HG03135 (cell line): ENCODE measurements around the gene HOXC6.

Experiments
- ATAC-seq: cut with Tn5 transposase; IDR thresholded peaks from one replicate; pipeline ENCODE4 v1.9.1; 2021; ENCODE audit warnings: mild to moderate bottlenecking, moderate library complexity; ENCODE audit not compliant: unreplicated experiment

HOXC6 gene

GRCh38 chr12:54025499-54026405 lies 2.5 kb upstream of the HOXC6 start:
- no peak for ATAC-seq

- no peak for ATAC-seq
Measured at GRCh38 chr12:54026640-54027441, 1.4 kb upstream of the HOXC6 start.

- no peak for ATAC-seq
Measured at GRCh38 chr12:54027442-54027786, 826 bp upstream of the HOXC6 start.

- ATAC-seq, result no peak
Measured at GRCh38 chr12:54029529-54030441, 1.5 kb downstream of the HOXC6 start.

- no peak for ATAC-seq
Measured at GRCh38 chr12:54030442-54030801, 2.2 kb downstream of the HOXC6 start.

- no peak for ATAC-seq
Measured at GRCh38 chr12:54030889-54031471, 2.7 kb downstream of the HOXC6 start.

GRCh38 chr12:54031480-54031879 lies 3.2 kb downstream of the HOXC6 start:
- no peak for ATAC-seq

- no peak for ATAC-seq
Measured at GRCh38 chr12:54032086-54032619, 3.9 kb downstream of the HOXC6 start.

- no peak for ATAC-seq
Measured at GRCh38 chr12:54032627-54033100, 4.4 kb downstream of the HOXC6 start, which contains the start of gene HOXC5. Gene HOXC5, plus strand, starts transcription at chr12:54033050. Its CDS starts 73 bp downstream, at chr12:54033123.

GRCh38 chr12:54033106-54033979 lies 5.1 kb downstream of the HOXC6 start:
- ATAC-seq, result no peak

- ATAC-seq, result no peak
Measured at GRCh38 chr12:54033980-54034784, 5.9 kb downstream of the HOXC6 start.

GRCh38 chr12:54034785-54035310 lies 6.6 kb downstream of the HOXC6 start:
- no peak for ATAC-seq

- ATAC-seq, result no peak
Measured at GRCh38 chr12:54035568-54036264, 7.5 kb downstream of the HOXC6 start.

GRCh38 chr12:54036620-54037359 lies 8.6 kb downstream of the HOXC6 start:
- ATAC-seq, result no peak

GRCh38 chr12:54037360-54038283 lies 9.4 kb downstream of the HOXC6 start:
- ATAC-seq, result no peak
